ENCODE results near the gene RIN2. TPM values are rescaled to one million over a fixed set of nuclear protein-coding genes. Genes with fewer than 3 reads are reported as not detected.
A peak's percentile ranks its signal among the peaks of the same experiment; 100 is the strongest.
"Not testable (repeated sequence)": the region's sequence is repeated elsewhere in the genome, so short reads cannot be mapped to it uniquely, and the experiment has no call there.

RIN2 gene
- total RNA-seq, 1 donor from 2014 or later = 21.2 TPM

GRCh38 chr20:19802099-19802491 lies 44.0 kb downstream of the RIN2 start:
- H3K36me3 ChIP-seq (ENCODE audit: insufficient read depth, low read length) = peaks cover 2% of the 10 kb centered on the region
- H3K27ac Mint-ChIP-seq (ENCODE audit: unreplicated experiment) = peak overlapping the region; percentile 49
- no peaks in the 10 kb centered on the region for H3K27me3 ChIP-seq (ENCODE audit: insufficient read depth, low read length)
- H3K9me3 ChIP-seq (ENCODE audit: insufficient read depth, low read depth, low read length) = no peaks in the 10 kb centered on the region
- H3K9ac ChIP-seq (ENCODE audit: low read length) = no peak overlapping the region
- H3K4me3 Mint-ChIP-seq (ENCODE audit: unreplicated experiment) = no peak overlapping the region
- peaks cover 27% of the 10 kb centered on the region for H3K36me3 Mint-ChIP-seq (ENCODE audit: low read depth, unreplicated experiment)
- TF ChIP-seq EZH2 (IDR thresholded peaks at IDR 0.05; ENCODE audit: insufficient read depth, low read length) (no peak), CTCF (IDR thresholded peaks at IDR 0.05; ENCODE audit: insufficient read depth, low read depth, low read length) (no peak)
- DNase-seq (ENCODE audit: low read depth) (no peak), FAIRE-seq (no peak)
- H3K27ac ChIP-seq (ENCODE audit: low read depth, low read length) = no peak overlapping the region
- no peaks in the 10 kb centered on the region for H3K27me3 Mint-ChIP-seq (ENCODE audit: low read depth, unreplicated experiment)
- H3K79me2 ChIP-seq (ENCODE audit: insufficient read depth, low read length) = no peaks in the 10 kb centered on the region
- H2AFZ ChIP-seq (ENCODE audit: low read depth, low read length) = no peak overlapping the region
- peaks cover 13% of the 10 kb centered on the region for H3K9me3 Mint-ChIP-seq (ENCODE audit: unreplicated experiment)
- H3K4me3 ChIP-seq (ENCODE audit: insufficient read depth, low read depth, low read length) = no peak overlapping the region
- peaks cover 7% of the 10 kb centered on the region for H3K4me1 ChIP-seq (ENCODE audit: insufficient read depth, low read length)
- peaks cover 27% of the 10 kb centered on the region for H3K4me1 Mint-ChIP-seq (ENCODE audit: low read depth, unreplicated experiment)
- H3K4me2 ChIP-seq (ENCODE audit: low read length) = no peak overlapping the region
- no peaks in the 10 kb centered on the region for H4K20me1 ChIP-seq (ENCODE audit: insufficient read depth, low read length)

- peaks cover 27% of the 10 kb centered on the region for H3K36me3 Mint-ChIP-seq (ENCODE audit: low read depth, unreplicated experiment)
- Histone ChIP-seq H3K4me2 (ENCODE audit: low read length) (no peak overlapping the region), H3K4me1 (ENCODE audit: insufficient read depth, low read length) (peaks cover 12% of the 10 kb centered on the region), H2AFZ (ENCODE audit: low read depth, low read length) (no peak overlapping the region), H3K27ac (ENCODE audit: low read depth, low read length) (no peak overlapping the region), H4K20me1 (ENCODE audit: insufficient read depth, low read length) (no peaks in the 10 kb centered on the region), H3K36me3 (ENCODE audit: insufficient read depth, low read length) (peaks cover 2% of the 10 kb centered on the region), H3K79me2 (ENCODE audit: insufficient read depth, low read length) (no peaks in the 10 kb centered on the region), H3K4me3 (ENCODE audit: insufficient read depth, low read depth, low read length) (no peak overlapping the region), H3K9ac (ENCODE audit: low read length) (no peak overlapping the region), H3K27me3 (ENCODE audit: insufficient read depth, low read length) (no peaks in the 10 kb centered on the region), H3K9me3 (ENCODE audit: insufficient read depth, low read depth, low read length) (no peaks in the 10 kb centered on the region)
- no peak for TF ChIP-seq CTCF (IDR thresholded peaks at IDR 0.05; ENCODE audit: insufficient read depth, low read depth, low read length)
- H3K4me1 Mint-ChIP-seq (ENCODE audit: low read depth, unreplicated experiment) = peaks cover 27% of the 10 kb centered on the region
- no peak overlapping the region for H3K4me3 Mint-ChIP-seq (ENCODE audit: unreplicated experiment)
- no peaks in the 10 kb centered on the region for H3K27me3 Mint-ChIP-seq (ENCODE audit: low read depth, unreplicated experiment)
- peaks cover 13% of the 10 kb centered on the region for H3K9me3 Mint-ChIP-seq (ENCODE audit: unreplicated experiment)
- peak overlapping the region; percentile 50 for H3K27ac Mint-ChIP-seq (ENCODE audit: unreplicated experiment)
- DNase-seq (ENCODE audit: low read depth) (peak; percentile 44), FAIRE-seq (no peak)
Observed at GRCh38 chr20:19802492-19803158, 44.6 kb downstream of the RIN2 start.

GRCh38 chr20:19806276-19806675 lies 48.2 kb downstream of the RIN2 start:
- H3K27ac ChIP-seq (ENCODE audit: low read depth, low read length); H3K27me3 ChIP-seq (ENCODE audit: insufficient read depth, low read length); FAIRE-seq; H3K4me3 ChIP-seq (ENCODE audit: insufficient read depth, low read depth, low read length); H3K79me2 ChIP-seq (ENCODE audit: insufficient read depth, low read length); H3K27me3 Mint-ChIP-seq (ENCODE audit: low read depth, unreplicated experiment); H3K36me3 ChIP-seq (ENCODE audit: insufficient read depth, low read length); H2AFZ ChIP-seq (ENCODE audit: low read depth, low read length); DNase-seq (ENCODE audit: low read depth); H3K4me3 Mint-ChIP-seq (ENCODE audit: unreplicated experiment); H3K27ac Mint-ChIP-seq (ENCODE audit: unreplicated experiment); H3K9ac ChIP-seq (ENCODE audit: low read length); H3K9me3 ChIP-seq (ENCODE audit: insufficient read depth, low read depth, low read length); H3K4me2 ChIP-seq (ENCODE audit: low read length); H4K20me1 ChIP-seq (ENCODE audit: insufficient read depth, low read length): not testable (repeated sequence)
- peaks cover 13% of the 10 kb centered on the region for H3K4me1 ChIP-seq (ENCODE audit: insufficient read depth, low read length)
- Mint-ChIP-seq H3K36me3 (ENCODE audit: low read depth, unreplicated experiment) (peaks cover 28% of the 10 kb centered on the region), H3K9me3 (ENCODE audit: unreplicated experiment) (peaks cover 16% of the 10 kb centered on the region), H3K4me1 (ENCODE audit: low read depth, unreplicated experiment) (peaks cover 24% of the 10 kb centered on the region)

Measured in astrocyte (in vitro differentiated cells and primary cell).